HG03571 (cell line): ENCODE measurements around the gene ARRDC1.
"Not testable (repeated sequence)": the region's sequence is repeated elsewhere in the genome, so short reads cannot be mapped to it uniquely, and the experiment has no call there.

ENCODE experiments used
- ATAC-seq: cut with Tn5 transposase; IDR thresholded peaks from one replicate; pipeline ENCODE4 v1.9.1; 2021; ENCODE audit not compliant: unreplicated experiment

The ARRDC1 gene

GRCh38 chr9:137605121-137606004, at the start of gene ARRDC1:
ARRDC1 (plus strand) TSS chr9:137605686; CDS start chr9:137605718, 32 bp downstream.
- ATAC-seq, result peak; percentile 75

- ATAC-seq, result no peak
Measured at GRCh38 chr9:137556069-137556838, 49.2 kb upstream of the ARRDC1 start.

- no peak for ATAC-seq
Measured at GRCh38 chr9:137558127-137558526, 47.4 kb upstream of the ARRDC1 start.

- no peak for ATAC-seq
Measured at GRCh38 chr9:137564134-137564533, 41.4 kb upstream of the ARRDC1 start.

- no peak for ATAC-seq
Measured at GRCh38 chr9:137564817-137565411, 40.6 kb upstream of the ARRDC1 start.

- not testable (repeated sequence) for ATAC-seq
Measured at GRCh38 chr9:137568445-137568844, 37.0 kb upstream of the ARRDC1 start.

GRCh38 chr9:137569609-137570203, 35.8 kb upstream of the ARRDC1 start:
- no peak for ATAC-seq

GRCh38 chr9:137570566-137570965, 34.9 kb upstream of the ARRDC1 start:
- ATAC-seq, result no peak

- no peak for ATAC-seq
Measured at GRCh38 chr9:137574192-137574591, 31.3 kb upstream of the ARRDC1 start.

GRCh38 chr9:137575364-137575715, 30.1 kb upstream of the ARRDC1 start:
- ATAC-seq, result no peak

GRCh38 chr9:137575716-137576411, 29.6 kb upstream of the ARRDC1 start:
- no peak for ATAC-seq

- peak; percentile 79 for ATAC-seq
Measured at GRCh38 chr9:137578518-137579258, 26.8 kb upstream of the ARRDC1 start, which contains the start of gene DPH7. DPH7 (minus strand) TSS chr9:137578925; CDS start chr9:137578777, 148 bp downstream.

- no peak for ATAC-seq
Measured at GRCh38 chr9:137579259-137579604, 26.3 kb upstream of the ARRDC1 start.

- ATAC-seq, result no peak
Measured at GRCh38 chr9:137580209-137580953, 25.1 kb upstream of the ARRDC1 start.

GRCh38 chr9:137580954-137581322, 24.5 kb upstream of the ARRDC1 start:
- no peak for ATAC-seq

- ATAC-seq, result no peak
Measured at GRCh38 chr9:137581361-137582285, 23.9 kb upstream of the ARRDC1 start.

- ATAC-seq, result no peak
Measured at GRCh38 chr9:137582286-137582860, 23.1 kb upstream of the ARRDC1 start.

- ATAC-seq, result no peak
Measured at GRCh38 chr9:137583347-137583746, 22.1 kb upstream of the ARRDC1 start.
